GM18909 (cell line): Measurements from ENCODE around the gene P2RY14.

Experiments
- ATAC-seq: cut with Tn5 transposase; IDR thresholded peaks from one replicate; pipeline ENCODE4 v1.9.1; 2021; ENCODE audit warnings: mild to moderate bottlenecking; ENCODE audit not compliant: unreplicated experiment, poor library complexity

P2RY14 gene

DNA sequence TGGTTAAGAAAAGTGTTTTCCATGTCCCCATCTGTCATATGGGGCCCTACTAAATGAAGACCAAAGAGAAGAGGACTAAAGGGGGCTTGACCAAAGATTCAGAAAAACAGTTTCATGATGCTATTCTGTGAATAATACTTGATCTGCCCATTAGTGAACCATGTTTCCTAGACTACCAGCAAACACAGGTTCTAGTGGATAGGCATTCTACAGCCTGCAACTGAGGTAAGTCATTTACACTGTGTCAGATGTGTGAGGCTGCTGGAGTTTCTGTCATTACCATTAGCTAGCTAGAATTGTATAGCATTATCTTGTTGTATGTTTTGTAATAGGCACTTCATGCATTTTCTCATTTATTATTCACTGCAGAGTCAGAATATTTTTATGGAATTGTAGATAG is 81.9 kb downstream of the P2RY14 start:
- ATAC-seq, result no peak

DNA sequence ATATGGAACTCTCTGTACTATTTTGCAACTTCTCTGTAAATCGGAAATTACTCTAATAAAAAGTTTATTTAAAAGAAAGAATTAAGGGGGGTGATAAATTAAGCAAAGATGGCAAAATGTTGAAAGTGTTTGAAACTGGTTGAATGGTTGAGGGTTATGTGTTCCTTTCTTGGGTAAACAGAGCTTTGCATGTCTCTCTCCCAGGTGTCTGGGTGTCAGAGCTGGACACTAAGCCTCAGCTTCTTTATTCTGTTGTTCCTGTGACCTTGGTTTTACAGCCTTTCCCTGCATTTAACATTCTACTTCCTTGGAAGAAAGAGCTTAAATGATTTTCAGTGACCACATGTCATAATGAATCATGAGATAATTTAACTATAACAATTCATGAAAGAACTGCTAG is 82.5 kb downstream of the P2RY14 start:
- ATAC-seq, result no peak

- ATAC-seq, result no peak
Observed at GRCh38 chr3:151192545-151192944, 85.8 kb downstream of the P2RY14 start.

DNA sequence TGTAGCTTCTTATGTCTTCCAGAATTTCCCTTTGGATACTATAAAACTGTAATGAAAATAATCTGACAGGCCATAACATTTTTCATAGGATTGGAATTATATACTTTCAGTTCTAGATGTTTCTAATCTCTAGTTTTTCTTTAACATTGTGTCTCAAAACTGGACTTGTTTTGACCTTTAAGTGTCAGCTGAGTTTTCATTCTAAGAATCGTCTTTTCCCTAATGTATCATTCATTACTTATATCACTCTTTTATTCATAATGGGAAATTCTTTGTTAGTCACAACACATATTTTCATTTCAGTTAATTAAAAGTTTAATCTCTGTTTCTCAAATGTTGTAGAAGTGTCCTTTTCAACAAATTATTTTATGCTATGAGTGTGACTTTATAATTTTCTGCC is 87.2 kb downstream of the P2RY14 start:
- no peak for ATAC-seq

DNA sequence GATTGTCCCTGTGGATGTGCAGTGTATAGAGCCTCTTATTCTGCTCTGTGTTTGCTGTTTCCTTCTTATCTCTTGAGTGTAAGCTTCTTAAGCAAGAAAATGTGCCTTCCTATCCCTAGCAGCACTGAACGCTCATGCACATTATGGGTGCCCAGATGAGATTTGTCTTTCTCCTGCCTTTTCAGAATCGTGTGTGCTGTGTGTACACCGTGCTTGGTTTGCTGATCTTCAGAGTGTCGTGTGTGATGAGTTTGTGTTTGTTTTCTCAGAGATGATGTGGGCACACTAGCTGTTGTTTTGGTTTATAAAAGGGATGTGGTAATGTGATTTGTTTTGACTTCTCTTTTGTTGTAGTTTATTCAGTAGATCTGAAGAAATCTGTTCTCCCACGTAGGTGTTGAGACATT is 95.1 kb downstream of the P2RY14 start:
- no peak for ATAC-seq

- no peak for ATAC-seq
Observed at GRCh38 chr3:151182349-151183079, 95.8 kb downstream of the P2RY14 start.

DNA sequence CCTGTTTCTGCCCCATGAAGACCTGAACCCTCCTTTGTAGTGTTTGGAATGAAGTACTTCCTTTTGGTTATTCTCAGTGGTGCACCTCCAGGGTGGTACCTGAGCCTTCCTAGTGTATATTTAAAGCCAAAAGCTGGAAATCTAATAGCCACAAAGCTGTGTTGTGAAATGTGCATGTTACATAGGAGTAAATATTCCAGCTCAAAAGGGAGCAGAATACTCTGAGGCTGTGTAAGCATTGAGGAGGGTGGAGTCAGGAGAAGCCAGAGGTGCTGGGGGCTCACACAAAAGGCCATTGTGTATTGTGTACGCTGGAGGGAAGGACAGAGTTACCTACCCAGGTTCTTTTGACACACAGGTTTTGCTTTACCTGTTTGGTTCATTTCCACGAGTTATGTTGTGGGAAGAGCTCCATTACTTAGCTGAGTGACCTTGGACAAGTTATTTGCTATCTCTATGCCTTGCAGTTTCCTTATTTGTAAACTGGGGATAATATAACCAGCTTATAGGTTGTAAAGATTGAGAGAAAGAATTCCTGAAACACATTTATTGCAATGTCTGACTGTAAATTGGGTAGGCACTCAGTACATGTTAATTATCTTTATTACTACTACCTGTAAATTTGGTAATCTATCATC is 100.0 kb downstream of the P2RY14 start:
- ATAC-seq, result no peak

GRCh38 chr3:151175952-151176351 is 102.4 kb downstream of the P2RY14 start:
- ATAC-seq, result no peak

- no peak for ATAC-seq
Observed at GRCh38 chr3:151174351-151174750, 104.0 kb downstream of the P2RY14 start.

GRCh38 chr3:151171145-151171757 is 107.1 kb downstream of the P2RY14 start:
- ATAC-seq, result peak; percentile 72

- peak; percentile 30 for ATAC-seq
Observed at GRCh38 chr3:151169948-151170679, 108.2 kb downstream of the P2RY14 start.

DNA sequence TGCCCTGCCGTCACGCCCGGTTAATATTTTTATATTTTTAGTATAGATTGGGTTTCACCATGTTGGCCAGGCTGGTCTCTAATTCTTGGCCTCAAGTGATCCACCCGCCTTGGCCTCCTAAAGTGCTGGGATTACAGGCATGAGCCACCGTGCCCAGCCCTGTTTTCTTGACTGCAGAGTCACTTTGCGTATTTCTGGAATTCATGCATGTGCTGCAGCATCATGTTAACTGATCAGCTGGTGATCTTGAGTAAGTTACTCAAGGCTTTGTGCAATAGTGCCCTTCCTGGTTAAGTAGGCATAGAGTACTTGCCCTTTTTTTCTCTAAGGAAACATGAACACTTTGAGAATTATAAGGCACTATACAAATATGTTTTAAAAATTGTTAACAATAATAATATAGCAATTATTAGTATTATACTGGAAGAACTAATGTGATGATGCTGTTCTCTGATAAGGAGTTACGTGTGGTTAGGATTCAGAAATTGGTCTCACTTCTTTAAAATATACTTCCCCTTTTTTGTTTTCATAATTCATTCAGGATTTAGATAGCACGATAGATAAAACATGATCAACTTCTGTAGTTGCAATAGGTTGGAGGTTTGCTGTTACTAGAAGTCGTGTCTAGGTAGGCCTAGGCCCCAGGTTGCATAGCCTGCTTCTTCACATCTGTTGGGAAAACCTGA is 108.9 kb downstream of the P2RY14 start:
- peak; percentile 44 for ATAC-seq

DNA sequence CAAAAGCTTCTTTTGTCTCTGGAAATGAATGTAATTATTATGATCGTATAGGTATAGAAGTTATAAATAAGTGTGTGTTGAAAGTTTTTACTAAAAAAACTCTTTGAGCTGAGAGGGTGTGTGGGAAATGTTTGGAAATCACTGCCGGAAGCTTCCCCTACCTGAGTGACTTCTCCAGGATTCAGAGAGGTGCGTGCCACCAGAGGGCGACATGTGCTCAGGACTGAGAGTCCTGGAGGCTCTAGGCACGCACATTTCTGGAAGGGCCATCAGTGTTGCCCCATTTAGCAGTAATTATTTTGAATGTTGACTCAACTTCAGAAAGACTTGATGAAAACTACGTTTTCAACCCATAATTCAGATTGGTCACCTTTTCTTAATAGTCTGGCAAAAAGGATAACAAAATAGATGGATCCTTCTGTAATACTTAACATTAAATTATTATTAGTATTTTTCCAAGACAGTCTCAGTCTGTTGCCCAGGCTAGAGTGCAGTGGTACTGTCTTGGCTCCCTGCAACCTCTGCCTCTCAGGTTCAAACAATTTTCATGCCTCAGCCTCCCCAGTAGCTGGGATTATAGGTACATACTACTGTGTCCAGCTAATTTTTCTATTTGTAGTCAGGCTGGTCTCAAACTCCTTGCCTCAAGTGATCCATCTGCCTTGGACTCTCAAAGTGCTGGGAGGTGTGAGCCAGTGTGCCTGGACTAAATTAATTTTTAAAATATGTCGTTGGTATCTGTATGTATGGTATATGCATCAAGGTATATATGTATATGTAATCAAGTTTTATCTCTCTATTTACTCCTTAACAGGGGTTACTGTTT is 109.9 kb downstream of the P2RY14 start:
- ATAC-seq, result peak; percentile 62

- ATAC-seq, result no peak
Observed at GRCh38 chr3:151166161-151166560, 112.2 kb downstream of the P2RY14 start.

GRCh38 chr3:151165226-151165625 is 113.1 kb downstream of the P2RY14 start:
- no peak for ATAC-seq
